A673 (cell line): ENCODE measurements around the gene PRR7. TPM values are rescaled to one million over a fixed set of nuclear protein-coding genes. Genes with fewer than 3 reads are reported as not detected.

ENCODE experiments used
- BruUV-seq: library from RNA; stranded (reverse); fragments of 400-500 nt; replicated peaks from 2 replicates; lab custom pipeline; 2021; lab: Mats Ljungman, UMichigan
- CTCF ChIA-PET: fragments of 300-600 bp; sonication (Branson Sonifier 250); formaldehyde crosslinking; loops from one replicate; lab custom pipeline; 2022; ENCODE audit warnings: antibody characterized with exemption; lab: Charles Lee
- POLR2A ChIA-PET: fragments of 300-600 bp; sonication (Branson Sonifier 250); formaldehyde crosslinking; loops from one replicate; lab custom pipeline; 2022; ENCODE audit warnings: antibody characterized with exemption; ENCODE audit not compliant: low non-redundant PET; lab: Charles Lee
- DNase-seq: peaks from one replicate; pipeline ENCODE4 v3.0.0-alpha.2; 2015; ENCODE audit warnings: low spot score
- H3K27ac ChIP-seq: fragments of 200-600 bp; sonication (generic); 2 replicates; pipeline ENCODE4 v1.5.1; 2016; ENCODE audit warnings: mixed run types, low read depth, mild to moderate bottlenecking, mixed read lengths, antibody characterized with exemption, low read length; ENCODE audit not compliant: poor library complexity, severe bottlenecking
- H3K27me3 ChIP-seq: fragments of 200-600 bp; sonication (generic); replicated peaks from 2 replicates; pipeline ENCODE4 v1.6.1; 2017; ENCODE audit warnings: mixed run types, low read depth, mild to moderate bottlenecking, mixed read lengths, antibody characterized with exemption, low read length; ENCODE audit not compliant: insufficient read depth, poor library complexity
- H3K36me3 ChIP-seq: fragments of 200-600 bp; sonication (generic); 2 replicates; pipeline ENCODE4 v1.6.1; 2016; ENCODE audit warnings: mixed run types, mild to moderate bottlenecking, mixed read lengths, antibody characterized with exemption, low read length; ENCODE audit not compliant: insufficient read depth, poor library complexity, severe bottlenecking
- H3K4me1 ChIP-seq: fragments of 200-600 bp; sonication (generic); 2 replicates; pipeline ENCODE4 v1.6.1; 2017; ENCODE audit warnings: mixed run types, mild to moderate bottlenecking, mixed read lengths, antibody characterized with exemption, low read length; ENCODE audit not compliant: insufficient read depth, poor library complexity, severe bottlenecking
- H3K4me3 ChIP-seq: fragments of 200-600 bp; sonication (generic); 2 replicates; pipeline ENCODE4 v1.5.1; 2016; ENCODE audit warnings: low read depth, mixed run types, mild to moderate bottlenecking, mixed read lengths, low read length; ENCODE audit not compliant: poor library complexity, severe bottlenecking
- H3K9me3 ChIP-seq: fragments of 200-600 bp; sonication (generic); 2 replicates; pipeline ENCODE4 v1.6.1; 2016; ENCODE audit warnings: mixed run types, low read depth, mild to moderate bottlenecking, mixed read lengths, antibody characterized with exemption, low read length; ENCODE audit not compliant: poor library complexity, severe bottlenecking
- CTCF ChIP-seq: fragments of 300-800, 200-600 bp; sonication (generic); conservative IDR thresholded peaks from 2 replicates; pipeline ENCODE4 v1.5.1; 2017; ENCODE audit warnings: low read depth, mild to moderate bottlenecking, antibody characterized with exemption, low read length, moderate library complexity, mixed read lengths
- EZH2 ChIP-seq: fragments of 200-600 bp; sonication (generic); IDR thresholded peaks from 2 replicates; pipeline ENCODE4 v1.6.1; 2017; ENCODE audit warnings: borderline replicate concordance, low read depth, mild to moderate bottlenecking, mixed read lengths, antibody characterized with exemption, low read length; ENCODE audit not compliant: poor library complexity, severe bottlenecking
- intact Hi-C: fragments of 100-400 bp; cut with micrococcal nuclease; formaldehyde crosslinking; loops from one replicate; pipeline ENCODE4 v1.10.0; 2022; ENCODE audit not compliant: unreplicated experiment
- total RNA-seq: library from RNA; stranded (reverse); gene quantifications from 2 replicates; pipeline ENCODE4 v1.2.3, GENCODE V29; 2021

Gene PRR7
- total RNA-seq, 1 experiment from 2014 or later = 3.0 TPM

DNA sequence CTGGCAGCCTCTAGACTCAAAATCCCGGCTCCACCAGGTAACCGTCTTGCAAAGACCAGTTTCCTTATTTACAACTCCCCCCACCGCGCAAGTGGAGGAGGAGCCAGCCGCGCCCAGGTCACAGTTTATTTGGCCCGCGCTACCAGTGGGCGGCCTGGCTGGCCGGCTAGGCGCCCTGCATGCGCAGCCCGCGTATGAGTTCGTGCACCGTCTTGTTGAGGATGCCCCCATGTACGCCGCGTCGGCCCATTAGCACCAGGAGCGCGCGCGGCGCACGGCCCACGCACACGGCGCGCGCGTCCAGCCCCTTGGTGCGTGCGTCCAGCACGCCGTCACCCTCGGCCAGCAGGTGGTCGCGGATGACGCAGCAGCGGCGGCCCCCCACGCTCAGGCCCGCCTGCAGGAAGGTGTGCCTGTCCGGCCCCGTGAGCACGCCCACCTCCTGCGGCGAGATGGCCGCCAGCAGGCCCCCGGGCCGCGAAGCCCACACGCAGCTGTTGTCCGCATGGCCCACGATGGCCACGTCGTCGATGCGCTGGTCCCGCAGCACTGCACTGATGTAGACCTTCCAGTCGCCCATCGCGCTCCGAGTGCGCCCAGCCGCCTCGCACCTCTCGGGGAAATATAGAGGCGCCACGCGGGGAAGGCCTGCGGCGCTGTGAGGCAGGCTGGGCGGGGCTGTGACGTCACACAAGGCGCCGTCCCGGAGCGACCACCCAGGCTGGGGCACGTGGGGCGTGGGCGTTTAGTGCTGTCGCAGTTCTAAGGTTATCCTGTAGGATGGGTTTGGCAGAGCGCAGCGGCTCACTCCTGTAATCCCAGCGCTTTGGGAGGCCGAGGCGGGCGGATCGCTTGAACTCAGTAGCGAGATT lies 46.4 kb upstream of the PRR7 start, which contains the start of gene PFN3:
Gene PFN3 (minus strand): TSS at position 665 of the 872 bp plus-strand sequence. CDS start 85 bp downstream, at position 580.
- BruUV-seq = no TSS peak
- TF ChIP-seq CTCF (no peak), EZH2 (no peak)
- ChIA-PET POLR2A (no interaction called here), CTCF (no interaction called here)
- Histone ChIP-seq H3K36me3 (no peaks in the 10 kb centered on the region), H3K27me3 (peaks cover 44% of the 10 kb centered on the region), H3K4me1 (peaks cover 18% of the 10 kb centered on the region), H3K4me3 (no peak within 1 kb of the TSS), H3K27ac (no peak within 1 kb of the TSS), H3K9me3 (no peaks in the 10 kb centered on the region)
- intact Hi-C loops = no loop called here
- DNase-seq = peak; percentile 53

DNA sequence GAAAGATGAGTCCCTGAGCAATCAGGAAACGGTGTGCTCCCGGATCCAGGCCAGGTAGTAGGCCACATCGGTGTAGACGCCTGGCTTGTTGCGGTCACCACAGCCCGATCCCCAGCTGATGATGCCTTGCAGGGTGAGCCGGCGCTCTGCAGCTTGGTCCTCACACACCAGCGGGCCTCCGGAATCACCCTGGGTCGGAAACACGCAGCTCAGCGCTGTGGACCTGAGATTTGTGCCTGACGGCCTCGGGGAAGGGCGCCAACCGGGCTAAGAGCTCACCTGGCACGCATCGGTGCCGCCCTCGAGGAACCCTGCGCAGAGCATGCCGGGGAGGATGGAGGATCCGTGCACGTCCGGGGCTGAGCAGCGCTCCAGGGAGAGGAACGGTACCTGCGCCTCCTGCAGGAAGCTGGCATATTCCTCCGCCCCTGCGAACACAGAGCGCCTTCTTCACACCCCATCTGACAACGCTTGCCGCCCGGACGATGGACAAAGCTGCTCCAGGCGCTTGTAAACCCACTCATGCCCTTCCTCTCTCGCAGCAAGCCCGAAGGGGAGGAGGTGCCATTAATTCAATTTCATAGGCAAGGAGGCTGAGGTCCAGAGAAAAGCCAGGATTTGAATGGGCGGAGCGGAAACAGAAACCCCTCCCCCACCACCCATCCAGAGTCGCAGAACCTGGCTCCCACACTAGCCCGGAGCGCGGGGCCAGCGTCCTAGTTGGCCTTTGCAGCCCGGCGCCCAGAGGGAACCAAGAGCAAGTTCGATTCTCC lies 44.2 kb upstream of the PRR7 start:
- Histone ChIP-seq H3K4me1 (peaks cover 18% of the 10 kb centered on the region), H3K9me3 (no peaks in the 10 kb centered on the region), H3K36me3 (no peaks in the 10 kb centered on the region), H3K27ac (no peak overlapping the region), H3K27me3 (peaks cover 44% of the 10 kb centered on the region), H3K4me3 (peak overlapping the region; percentile 46)
- intact Hi-C loops = no loop called here
- TF ChIP-seq CTCF (peak; percentile 58), EZH2 (no peak)
- DNase-seq = peak; percentile 66
- CTCF ChIA-PET = no interaction called here
- BruUV-seq = no TSS peak
- POLR2A ChIA-PET = no interaction called here

GRCh38 chr5:177403102-177403791 lies 43.4 kb upstream of the PRR7 start:
- Histone ChIP-seq H3K27ac (no peak overlapping the region), H3K4me3 (peak overlapping the region; percentile 46), H3K9me3 (no peaks in the 10 kb centered on the region), H3K27me3 (peaks cover 44% of the 10 kb centered on the region), H3K36me3 (no peaks in the 10 kb centered on the region), H3K4me1 (peaks cover 18% of the 10 kb centered on the region)
- no TSS peak for BruUV-seq
- ChIA-PET POLR2A (no interaction called here), CTCF (interaction anchor here (1.0 to 2.1 kb wide), 2 partner anchors 12 to 52 kb away, joined by 3 to 7 read pairs; no protein-coding TSS in a partner anchor)
- DNase-seq = peak; percentile 21
- intact Hi-C loops = no loop called here
- TF ChIP-seq EZH2 = no peak
- no peak for TF ChIP-seq CTCF
